GM21447 (cell line): ENCODE data around the gene LRP1B.
"Not testable (repeated sequence)": the region's sequence is repeated elsewhere in the genome, so short reads cannot be mapped to it uniquely, and the experiment has no call there.

Experiments used
- ATAC-seq: cut with Tn5 transposase; IDR thresholded peaks from one replicate; pipeline ENCODE4 v1.9.1; 2021; ENCODE audit not compliant: unreplicated experiment

The LRP1B gene

GRCh38 chr2:140975237-140975636 is 1155.6 kb downstream of the LRP1B start:
- no peak for ATAC-seq

- no peak for ATAC-seq
These were observed 1158.1 kb downstream of the LRP1B start for GRCh38 chr2:140972724-140973123.

DNA sequence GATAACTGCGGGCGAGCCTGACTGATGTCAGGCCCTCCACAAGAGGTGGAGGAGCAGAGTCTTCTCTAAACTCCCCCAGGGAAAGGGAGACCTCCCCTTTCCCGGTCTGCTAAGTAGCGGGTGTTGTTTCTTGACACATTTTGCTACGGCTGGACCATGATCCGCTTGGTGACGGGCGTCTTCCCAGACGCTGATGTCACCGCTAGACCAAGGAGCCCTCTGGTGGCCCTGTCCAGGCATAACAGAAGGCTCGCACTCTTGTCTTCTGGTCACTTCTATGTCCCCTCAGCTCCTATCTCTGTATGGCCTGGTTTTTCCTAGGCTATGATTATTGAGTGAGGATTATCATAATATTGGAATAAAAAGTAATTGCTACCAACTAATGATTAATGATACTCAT is 1166.5 kb downstream of the LRP1B start:
- ATAC-seq: not testable (repeated sequence)

DNA sequence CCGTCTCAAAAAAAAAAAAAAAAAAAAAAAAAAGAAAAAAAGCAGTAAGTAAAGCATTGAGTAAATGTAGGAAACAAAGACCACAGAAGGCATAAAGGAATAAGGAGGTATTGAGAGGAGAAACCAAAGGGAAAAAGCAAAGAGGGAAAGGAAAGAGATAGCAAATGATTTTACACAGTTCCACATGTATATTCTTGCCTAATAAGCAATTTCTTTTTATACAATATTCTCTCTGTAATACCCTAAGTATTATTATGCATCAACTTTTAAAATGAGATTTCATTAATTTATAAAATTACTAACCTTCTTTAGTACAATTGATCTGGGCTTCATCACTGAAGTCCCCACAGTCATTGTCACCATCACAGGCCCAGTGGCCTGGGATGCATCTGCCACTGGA is 1180.9 kb downstream of the LRP1B start:
- ATAC-seq: no peak

- no peak for ATAC-seq
These were observed 1183.6 kb downstream of the LRP1B start for GRCh38 chr2:140947236-140947635.

DNA sequence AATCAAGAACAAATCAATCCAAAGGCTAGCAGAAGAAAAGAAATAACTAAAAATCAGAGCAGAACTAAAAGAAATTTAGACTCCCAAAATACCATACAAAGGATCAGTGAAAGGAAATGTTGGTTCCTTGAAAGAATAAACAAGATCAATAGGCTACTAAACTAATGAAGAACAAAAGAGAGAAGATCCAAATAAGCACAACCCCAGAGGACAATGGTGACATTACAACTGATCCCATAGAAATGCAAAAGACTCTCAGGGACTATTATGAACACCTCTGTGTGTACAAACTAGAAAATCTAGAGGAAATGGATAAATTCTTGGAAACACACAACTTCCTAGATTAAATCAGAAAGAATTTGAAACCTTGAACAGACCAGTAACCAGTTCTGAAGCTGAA is 1186.9 kb downstream of the LRP1B start:
- ATAC-seq: no peak

- ATAC-seq: no peak
These were observed 1188.5 kb downstream of the LRP1B start for GRCh38 chr2:140942284-140942683.

DNA sequence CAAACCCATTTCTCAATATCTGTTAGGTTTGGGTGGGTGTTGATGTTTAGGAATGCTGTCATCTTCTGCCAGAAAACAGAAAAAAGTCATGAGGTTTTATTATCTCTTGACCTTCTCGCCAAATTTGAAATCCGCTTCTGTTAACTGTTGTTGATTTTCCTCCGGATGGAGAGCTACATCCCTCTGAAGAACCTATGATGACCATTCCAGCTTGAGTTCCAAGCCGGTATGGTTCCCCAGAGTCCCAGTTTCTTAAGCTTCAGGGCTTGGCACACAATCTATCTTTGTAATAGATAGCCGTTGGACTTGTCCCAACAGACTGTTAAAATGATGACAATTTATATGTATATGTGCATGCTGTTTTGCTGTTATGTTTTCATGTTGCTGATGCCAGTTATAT is 1201.0 kb downstream of the LRP1B start:
- ATAC-seq: no peak

GRCh38 chr2:140918426-140918825 is 1212.4 kb downstream of the LRP1B start:
- no peak for ATAC-seq

- ATAC-seq: no peak
These were observed 1214.4 kb downstream of the LRP1B start for GRCh38 chr2:140916410-140916809.

DNA sequence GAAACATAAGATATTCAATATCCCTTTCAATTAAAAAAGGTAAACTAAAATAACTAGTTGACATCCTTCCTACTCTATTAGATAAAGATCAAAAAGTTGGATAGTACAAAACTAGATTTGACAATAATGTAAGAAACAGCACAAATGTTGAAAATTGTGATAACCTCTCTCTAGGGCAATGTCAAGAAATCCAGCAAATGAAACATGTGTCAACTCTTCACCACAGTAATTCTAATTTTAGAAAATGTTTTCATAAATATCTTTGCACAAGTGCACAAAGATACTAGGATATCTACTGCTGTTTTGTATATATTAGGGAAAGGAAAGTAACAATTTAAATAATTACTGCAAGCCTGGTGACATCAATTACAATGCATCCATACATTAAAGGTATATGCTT is 1220.1 kb downstream of the LRP1B start:
- ATAC-seq: no peak

DNA sequence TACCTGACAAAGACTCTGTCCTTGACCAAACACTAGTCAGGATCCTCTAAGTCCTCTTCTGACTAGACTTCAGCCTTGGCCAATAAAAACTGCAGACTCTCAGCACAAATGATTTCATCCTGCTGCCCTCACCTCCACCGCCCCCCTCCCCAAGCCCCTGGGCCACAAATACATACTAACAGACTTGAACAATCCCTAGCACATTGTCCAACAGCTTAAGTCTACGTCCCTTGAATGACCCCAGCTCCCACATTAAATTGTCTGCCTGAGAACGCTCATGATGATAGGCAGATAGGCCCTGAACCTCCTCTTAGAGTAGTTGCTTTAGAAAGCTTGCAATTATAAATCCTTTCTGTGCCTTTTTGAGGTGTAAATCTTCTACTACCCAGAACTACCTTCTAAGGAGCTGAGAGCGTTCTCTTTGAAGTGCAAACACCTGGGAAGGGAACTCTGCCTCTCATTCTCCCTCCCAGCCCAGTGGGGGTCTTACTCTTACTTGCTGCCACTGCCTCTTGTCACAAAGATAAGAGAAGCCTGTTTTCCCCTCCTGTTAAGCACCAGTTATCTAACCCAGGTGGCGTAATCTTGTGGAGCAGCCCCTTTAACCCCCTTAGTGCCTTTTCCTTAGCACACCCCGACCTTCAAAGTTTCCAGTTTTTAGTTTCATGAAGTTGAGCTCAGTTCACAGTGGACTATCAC is 1225.6 kb downstream of the LRP1B start:
- ATAC-seq: no peak

GRCh38 chr2:140895378-140895777 is 1235.4 kb downstream of the LRP1B start:
- ATAC-seq: no peak

GRCh38 chr2:140893685-140894084 is 1237.1 kb downstream of the LRP1B start:
- ATAC-seq: no peak

DNA sequence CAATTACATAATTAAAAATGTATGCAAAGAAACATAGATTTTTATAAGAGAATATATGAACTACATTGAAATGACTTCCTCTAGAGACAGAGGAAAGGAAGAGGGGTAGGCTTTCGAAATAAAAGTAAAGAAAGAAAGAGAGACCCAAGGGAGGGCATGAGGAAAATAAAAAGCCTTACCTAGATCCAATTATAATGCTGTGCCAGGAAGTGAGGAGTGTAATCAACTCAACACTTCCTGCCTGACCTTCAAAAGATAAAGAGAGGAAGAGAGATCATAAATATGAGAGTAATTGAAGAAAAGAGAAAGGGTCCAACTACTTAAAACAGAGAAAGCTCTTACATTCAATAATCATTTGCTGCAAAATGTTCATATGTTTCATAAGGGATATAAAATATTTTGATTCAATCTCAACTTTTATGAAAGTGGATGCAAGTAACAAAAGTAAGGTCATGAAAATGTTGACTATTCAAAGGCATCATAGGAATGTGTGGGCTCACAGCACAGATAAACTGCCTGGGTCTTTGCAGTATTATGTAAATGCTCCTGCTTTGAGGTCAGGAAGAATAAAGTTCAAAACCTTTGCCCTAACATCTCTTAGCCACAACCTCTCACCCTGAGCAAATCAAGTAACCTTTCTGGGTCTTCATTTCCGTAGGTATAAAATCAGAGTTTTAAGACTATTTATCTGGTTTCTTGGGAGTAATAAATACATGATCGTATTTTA is 1237.7 kb downstream of the LRP1B start:
- no peak for ATAC-seq

DNA sequence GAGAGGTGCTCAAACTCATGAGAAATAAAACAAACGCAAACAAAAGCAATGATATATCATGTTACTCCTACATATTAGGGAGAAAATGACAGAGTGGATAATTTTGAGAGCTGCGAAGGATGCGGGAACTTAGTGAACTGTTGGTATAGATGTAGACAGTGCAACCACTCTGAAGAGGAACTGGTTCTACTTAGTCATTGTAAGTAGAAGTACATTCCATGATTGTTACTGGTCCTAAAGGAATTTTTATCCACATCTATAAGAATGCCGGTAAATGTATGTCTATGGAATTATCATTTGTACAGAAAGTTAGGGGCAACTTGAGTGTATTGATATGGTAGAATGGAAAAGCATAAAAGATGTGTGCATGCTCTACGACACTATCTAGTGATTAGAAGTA is 1238.4 kb downstream of the LRP1B start:
- no peak for ATAC-seq

DNA sequence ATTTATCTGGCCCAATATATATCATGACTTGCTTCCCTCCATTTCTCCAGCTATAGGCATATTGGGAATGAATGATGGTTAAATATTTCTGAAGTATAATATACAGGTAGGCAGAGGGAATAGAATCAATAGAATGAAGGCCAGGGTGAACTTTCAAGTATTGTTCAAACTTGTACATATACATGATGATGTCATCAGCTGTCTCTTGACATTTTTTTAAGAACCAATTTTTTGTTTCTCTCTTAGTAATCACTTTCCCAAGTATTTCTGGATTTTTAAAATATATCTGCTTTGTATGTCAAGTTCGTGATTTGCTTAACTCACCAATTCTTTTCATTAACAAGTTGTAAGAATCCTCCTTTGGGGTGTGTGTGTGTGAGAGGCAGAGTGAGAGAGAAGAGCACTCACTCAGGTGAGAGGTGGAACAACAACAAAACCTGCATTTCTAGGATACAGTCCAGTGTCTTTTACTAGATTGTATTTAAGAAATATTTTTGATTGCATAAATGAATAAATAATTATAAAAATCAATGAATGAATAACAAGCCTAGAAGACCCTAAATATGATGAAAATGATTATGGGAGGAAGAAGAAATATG is 1239.1 kb downstream of the LRP1B start:
- ATAC-seq: no peak

GRCh38 chr2:140882671-140883620 is 1247.9 kb downstream of the LRP1B start:
- no peak for ATAC-seq

- no peak for ATAC-seq
These were observed 1250.2 kb downstream of the LRP1B start for GRCh38 chr2:140880573-140880972.

- ATAC-seq: no peak
These were observed 1254.8 kb downstream of the LRP1B start for GRCh38 chr2:140876015-140876414.

- no peak for ATAC-seq
These were observed 1256.8 kb downstream of the LRP1B start for GRCh38 chr2:140873915-140874531.
